HK-2 (cell line): Measurements from ENCODE around the gene SYNJ2BP.
"Not testable (repeated sequence)": the region's sequence is repeated elsewhere in the genome, so short reads cannot be mapped to it uniquely, and the experiment has no call there.

ENCODE experiments used
- DNase-seq: peaks from one replicate; pipeline ENCODE4 v3.0.0-alpha.2; 2018; ENCODE audit not compliant: unreplicated experiment

Gene SYNJ2BP

GRCh38 chr14:70416725-70417349 lies at the start of gene SYNJ2BP:
SYNJ2BP (minus strand) TSS chr14:70417090; CDS start chr14:70416963, 127 bp downstream.
- peak; percentile 74 for DNase-seq

GRCh38 chr14:70454731-70455130 lies 37.8 kb upstream of the SYNJ2BP start:
- DNase-seq, result no peak

- DNase-seq, result no peak
These were observed 35.0 kb upstream of the SYNJ2BP start, which contains the start of gene ADAM21 for GRCh38 chr14:70451874-70452273. ADAM21 (plus strand) TSS chr14:70452174; CDS start chr14:70457500, 5,326 bp downstream.

GRCh38 chr14:70448633-70449340 lies 31.9 kb upstream of the SYNJ2BP start:
- no peak for DNase-seq

- DNase-seq, result no peak
These were observed 25.9 kb upstream of the SYNJ2BP start for GRCh38 chr14:70442750-70443149.

- no peak for DNase-seq
These were observed 24.8 kb upstream of the SYNJ2BP start for GRCh38 chr14:70441641-70442040.

- no peak for DNase-seq
These were observed 20.0 kb upstream of the SYNJ2BP start for GRCh38 chr14:70436867-70437266.

- DNase-seq, result not testable (repeated sequence)
These were observed 9.7 kb upstream of the SYNJ2BP start for GRCh38 chr14:70426555-70426954.

GRCh38 chr14:70425354-70425753 lies 8.5 kb upstream of the SYNJ2BP start:
- no peak for DNase-seq

- no peak for DNase-seq
These were observed 5.6 kb upstream of the SYNJ2BP start for GRCh38 chr14:70422538-70422937.

GRCh38 chr14:70419270-70419931 lies 2.5 kb upstream of the SYNJ2BP start:
- DNase-seq, result not testable (repeated sequence)

- no peak for DNase-seq
These were observed 559 bp downstream of the SYNJ2BP start for GRCh38 chr14:70416338-70416724.

- DNase-seq, result no peak
These were observed 1.1 kb downstream of the SYNJ2BP start for GRCh38 chr14:70415788-70416187.

- no peak for DNase-seq
These were observed 9.3 kb downstream of the SYNJ2BP start for GRCh38 chr14:70407621-70408020.

GRCh38 chr14:70406216-70406615 lies 10.7 kb downstream of the SYNJ2BP start:
- DNase-seq, result not testable (repeated sequence)

GRCh38 chr14:70403335-70403734 lies 13.6 kb downstream of the SYNJ2BP start:
- DNase-seq, result not testable (repeated sequence)

GRCh38 chr14:70401643-70402042 lies 15.2 kb downstream of the SYNJ2BP start:
- no peak for DNase-seq

- no peak for DNase-seq
These were observed 18.0 kb downstream of the SYNJ2BP start for GRCh38 chr14:70398706-70399431.

- DNase-seq, result no peak
These were observed 18.6 kb downstream of the SYNJ2BP start for GRCh38 chr14:70398280-70398679.

GRCh38 chr14:70397746-70398145 lies 19.1 kb downstream of the SYNJ2BP start:
- DNase-seq, result no peak

GRCh38 chr14:70394674-70395306 lies 22.1 kb downstream of the SYNJ2BP start:
- DNase-seq, result no peak

- no peak for DNase-seq
These were observed 24.2 kb downstream of the SYNJ2BP start for GRCh38 chr14:70392676-70393075.
